PC-9 (cell line): Measurements from ENCODE around the gene NKAIN2. TPM values are rescaled to one million over a fixed set of nuclear protein-coding genes. Genes with fewer than 3 reads are reported as not detected.

Experiments used
- BruUV-seq: library from RNA; stranded (reverse); fragments of 400-500 nt; replicated peaks from 2 replicates; lab custom pipeline; 2021; lab: Mats Ljungman, UMichigan
- CTCF ChIA-PET: fragments of 300-600 bp; sonication (Branson Sonifier 250); formaldehyde crosslinking; loops from one replicate; lab custom pipeline; 2022; ENCODE audit warnings: antibody characterized with exemption; lab: Charles Lee
- POLR2A ChIA-PET: fragments of 300-600 bp; sonication (Branson Sonifier 250); formaldehyde crosslinking; loops from one replicate; lab custom pipeline; 2022; ENCODE audit warnings: antibody characterized with exemption; ENCODE audit not compliant: unreplicated experiment; lab: Charles Lee
- DNase-seq, 2 experiments: peaks; one replicate each; pipeline versions ENCODE4 v3.0.0 to v3.0.0-alpha.2; 2015 to 2022; ENCODE audit warnings: mixed read lengths in 1 of 2
- H2AFZ ChIP-seq: fragments of 200-600 bp; sonication (generic); 2 replicates; pipeline ENCODE4 v1.8.1; 2017; ENCODE audit warnings: antibody characterized with exemption
- H3F3A ChIP-seq: fragments of 200-600 bp; sonication (generic); 2 replicates; pipeline ENCODE4 v1.8.1; 2017; ENCODE audit warnings: antibody characterized with exemption, mild to moderate bottlenecking, low read depth; ENCODE audit not compliant: insufficient read depth
- H3K27ac ChIP-seq: fragments of 200-600 bp; sonication (generic); 2 replicates; pipeline ENCODE4 v1.6.1; 2016; ENCODE audit warnings: mixed run types
- H3K27me3 ChIP-seq: fragments of 200-600 bp; sonication (generic); 2 replicates; pipeline ENCODE4 v1.6.1; 2016; ENCODE audit warnings: low read depth, mixed run types; ENCODE audit not compliant: insufficient read depth
- H3K36me3 ChIP-seq: fragments of 200-600 bp; sonication (generic); 2 replicates; pipeline ENCODE4 v1.6.1; 2016; ENCODE audit warnings: low read depth, mixed run types
- H3K4me1 ChIP-seq: fragments of 200-600 bp; sonication (generic); replicated peaks from 2 replicates; pipeline ENCODE4 v1.6.1; 2016; ENCODE audit warnings: mixed run types; ENCODE audit not compliant: insufficient read depth
- H3K4me2 ChIP-seq: fragments of 200-600 bp; sonication (generic); 2 replicates; pipeline ENCODE4 v1.6.1; 2017; ENCODE audit warnings: mixed run types
- H3K4me3 ChIP-seq: fragments of 200-600 bp; sonication (generic); 2 replicates; pipeline ENCODE4 v1.6.1; 2016; ENCODE audit warnings: mixed run types
- H3K79me2 ChIP-seq: fragments of 200-600 bp; sonication (generic); 2 replicates; pipeline ENCODE4 v1.6.1; 2017; ENCODE audit warnings: low read depth, mixed run types
- H3K9me2 ChIP-seq: fragments of 200-600 bp; sonication (generic); 2 replicates; pipeline ENCODE4 v1.8.1; 2017; ENCODE audit warnings: mild to moderate bottlenecking; ENCODE audit not compliant: insufficient read depth
- H3K9me3 ChIP-seq: fragments of 200-600 bp; sonication (generic); 2 replicates; pipeline ENCODE4 v1.8.1; 2016; ENCODE audit warnings: low read depth; ENCODE audit not compliant: insufficient read depth
- H4K20me1 ChIP-seq: fragments of 200-600 bp; sonication (generic); 2 replicates; pipeline ENCODE4 v1.8.1; 2017; ENCODE audit not compliant: insufficient read depth
- CTCF ChIP-seq: fragments of 200-600 bp; sonication (generic); conservative IDR thresholded peaks from 2 replicates; pipeline ENCODE4 v1.6.1; 2017; ENCODE audit warnings: mixed run types, antibody characterized with exemption, mild to moderate bottlenecking, moderate library complexity
- EZH2 ChIP-seq: fragments of 200-600 bp; sonication (generic); IDR thresholded peaks from 2 replicates; pipeline ENCODE4 v1.8.0; 2017; ENCODE audit warnings: antibody characterized with exemption, low read depth
- intact Hi-C: fragments of 100-400 bp; cut with micrococcal nuclease; formaldehyde crosslinking; loops from one replicate; pipeline ENCODE4 v1.10.0; 2022; ENCODE audit not compliant: unreplicated experiment
- total RNA-seq: library from RNA; stranded (reverse); gene quantifications from 2 replicates; pipeline ENCODE4 v1.2.3, GENCODE V29; 2021

NKAIN2 gene
- total RNA-seq, 1 experiment from 2014 or later, result not detected

- H4K20me1 ChIP-seq, result no peaks in the 10 kb centered on the region
- H3K79me2 ChIP-seq, result no peaks in the 10 kb centered on the region
- H3K9me3 ChIP-seq, result no peaks in the 10 kb centered on the region
- intact Hi-C loops, result no loop called here
- no TSS peak for BruUV-seq
- no peaks in the 10 kb centered on the region for H3F3A ChIP-seq
- H3K4me3 ChIP-seq, result no peak overlapping the region
- no peak overlapping the region for H3K27ac ChIP-seq
- no peak for DNase-seq
- POLR2A ChIA-PET, result no interaction called here
- H3K4me1 ChIP-seq, result no peaks in the 10 kb centered on the region
- no peak overlapping the region for H2AFZ ChIP-seq
- CTCF ChIA-PET, result no interaction called here
- no peaks in the 10 kb centered on the region for H3K27me3 ChIP-seq
- TF ChIP-seq CTCF (no peak), EZH2 (no peak)
- H3K36me3 ChIP-seq, result no peaks in the 10 kb centered on the region
- H3K4me2 ChIP-seq, result no peak overlapping the region
- H3K9me2 ChIP-seq, result no peaks in the 10 kb centered on the region
These were observed 955.0 kb downstream of the NKAIN2 start for GRCh38 chr6:124758663-124759062.

GRCh38 chr6:124765280-124765679 lies 961.6 kb downstream of the NKAIN2 start:
- intact Hi-C loops, result no loop called here
- POLR2A ChIA-PET, result no interaction called here
- H2AFZ ChIP-seq, result no peak overlapping the region

GRCh38 chr6:124768224-124768623 lies 964.6 kb downstream of the NKAIN2 start:
- H3K4me1 ChIP-seq, result no peaks in the 10 kb centered on the region

More at GRCh38 chr6:124765280-124765679, 961.6 kb downstream of the NKAIN2 start:
- Histone ChIP-seq H3K9me2 (no peaks in the 10 kb centered on the region), H3K4me2 (no peak overlapping the region), H3K4me1 (no peaks in the 10 kb centered on the region), H3K27ac (no peak overlapping the region), H3K9me3 (no peaks in the 10 kb centered on the region), H4K20me1 (no peaks in the 10 kb centered on the region), H3K36me3 (no peaks in the 10 kb centered on the region), H3K79me2 (no peaks in the 10 kb centered on the region), H3K4me3 (no peak overlapping the region), H3K27me3 (no peaks in the 10 kb centered on the region), H3F3A (no peaks in the 10 kb centered on the region)
- no TSS peak for BruUV-seq
- no peak for DNase-seq
- CTCF ChIA-PET, result no interaction called here
- TF ChIP-seq CTCF (no peak), EZH2 (no peak)

More at GRCh38 chr6:124768224-124768623, 964.6 kb downstream of the NKAIN2 start:
- no peak for DNase-seq
- no peaks in the 10 kb centered on the region for H3K27me3 ChIP-seq
- H2AFZ ChIP-seq, result no peak overlapping the region
- no peaks in the 10 kb centered on the region for H3F3A ChIP-seq
- POLR2A ChIA-PET, result no interaction called here
- no peaks in the 10 kb centered on the region for H3K79me2 ChIP-seq
- H3K36me3 ChIP-seq, result no peaks in the 10 kb centered on the region
- H3K4me2 ChIP-seq, result no peak overlapping the region
- BruUV-seq, result no TSS peak
- no peaks in the 10 kb centered on the region for H4K20me1 ChIP-seq
- CTCF ChIA-PET, result no interaction called here
- H3K9me2 ChIP-seq, result no peaks in the 10 kb centered on the region
- H3K4me3 ChIP-seq, result no peak overlapping the region
- H3K9me3 ChIP-seq, result no peaks in the 10 kb centered on the region
- no peak for TF ChIP-seq CTCF
- TF ChIP-seq EZH2, result no peak
- H3K27ac ChIP-seq, result no peak overlapping the region
- intact Hi-C loops, result no loop called here
